Neural crest cell (in vitro differentiated cells): ENCODE measurements around the gene MAP1A. TPM values are rescaled to one million over a fixed set of nuclear protein-coding genes. Genes with fewer than 3 reads are reported as not detected.
A peak's percentile ranks its signal among the peaks of the same experiment; 100 is the strongest.

Experiments
- DNase-seq: peaks from one replicate; pipeline ENCODE4 v3.0.0; 2021; ENCODE audit warnings: low read depth, mixed read lengths, low spot score
- H3K27ac Mint-ChIP-seq: one replicate; pipeline ENCODE4 v1.8.0; 2021; ENCODE audit warnings: mild to moderate bottlenecking, mixed read lengths; ENCODE audit not compliant: unreplicated experiment
- H3K27me3 Mint-ChIP-seq: 2 replicates; pipeline ENCODE4 v1.8.0; 2021; ENCODE audit warnings: low read depth, mild to moderate bottlenecking, mixed read lengths
- H3K36me3 Mint-ChIP-seq: 2 replicates; pipeline ENCODE4 v1.8.0; 2021; ENCODE audit warnings: low read depth, mild to moderate bottlenecking, mixed read lengths
- H3K4me1 Mint-ChIP-seq: 2 replicates; pipeline ENCODE4 v1.8.0; 2021; ENCODE audit warnings: mixed read lengths
- H3K4me3 Mint-ChIP-seq: one replicate; pipeline ENCODE4 v1.8.0; 2021; ENCODE audit warnings: mild to moderate bottlenecking, mixed read lengths
- H3K9me3 Mint-ChIP-seq: 2 replicates; pipeline ENCODE4 v1.8.0; 2021; ENCODE audit warnings: mixed read lengths
- total RNA-seq: library from RNA; stranded (reverse); gene quantifications from 2 replicates; pipeline ENCODE4 v1.2.1, GENCODE V29; 2021
- TF ChIP-seq, protein P1 (sequence below): fragments of 200-600 bp; sonication (generic); conservative IDR thresholded peaks from 2 replicates; pipeline ENCODE4 v1.5.0; 2021; ENCODE audit warnings: antibody characterized with exemption, mild to moderate bottlenecking

MAP1A gene
- total RNA-seq, 1 donor from 2014 or later = 25.2 TPM

GRCh38 chr15:43492673-43493601 lies 24.5 kb upstream of the MAP1A start, which contains the start of gene TP53BP1:
Gene TP53BP1, minus strand, starts transcription at chr15:43493156. Its CDS starts 113 bp downstream, at chr15:43493043.
- peaks cover 13% of the 10 kb centered on the region for H3K36me3 Mint-ChIP-seq
- DNase-seq = peak; percentile 92
- H3K27ac Mint-ChIP-seq = peak within 1 kb of the TSS; percentile 99
- H3K4me3 Mint-ChIP-seq = peak within 1 kb of the TSS; percentile 99
- TF ChIP-seq, protein P1, sequence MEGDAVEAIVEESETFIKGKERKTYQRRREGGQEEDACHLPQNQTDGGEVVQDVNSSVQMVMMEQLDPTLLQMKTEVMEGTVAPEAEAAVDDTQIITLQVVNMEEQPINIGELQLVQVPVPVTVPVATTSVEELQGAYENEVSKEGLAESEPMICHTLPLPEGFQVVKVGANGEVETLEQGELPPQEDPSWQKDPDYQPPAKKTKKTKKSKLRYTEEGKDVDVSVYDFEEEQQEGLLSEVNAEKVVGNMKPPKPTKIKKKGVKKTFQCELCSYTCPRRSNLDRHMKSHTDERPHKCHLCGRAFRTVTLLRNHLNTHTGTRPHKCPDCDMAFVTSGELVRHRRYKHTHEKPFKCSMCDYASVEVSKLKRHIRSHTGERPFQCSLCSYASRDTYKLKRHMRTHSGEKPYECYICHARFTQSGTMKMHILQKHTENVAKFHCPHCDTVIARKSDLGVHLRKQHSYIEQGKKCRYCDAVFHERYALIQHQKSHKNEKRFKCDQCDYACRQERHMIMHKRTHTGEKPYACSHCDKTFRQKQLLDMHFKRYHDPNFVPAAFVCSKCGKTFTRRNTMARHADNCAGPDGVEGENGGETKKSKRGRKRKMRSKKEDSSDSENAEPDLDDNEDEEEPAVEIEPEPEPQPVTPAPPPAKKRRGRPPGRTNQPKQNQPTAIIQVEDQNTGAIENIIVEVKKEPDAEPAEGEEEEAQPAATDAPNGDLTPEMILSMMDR = no peak
- H3K27me3 Mint-ChIP-seq = no peaks in the 10 kb centered on the region
- H3K4me1 Mint-ChIP-seq = peaks cover 35% of the 10 kb centered on the region
- H3K9me3 Mint-ChIP-seq = no peaks in the 10 kb centered on the region

GRCh38 chr15:43493703-43494472 lies 23.5 kb upstream of the MAP1A start:
- H3K36me3 Mint-ChIP-seq = peaks cover 9% of the 10 kb centered on the region
- peaks cover 36% of the 10 kb centered on the region for H3K4me1 Mint-ChIP-seq
- TF ChIP-seq, protein P1 = no peak

GRCh38 chr15:43498990-43499389 lies 18.4 kb upstream of the MAP1A start:
- H3K4me3 Mint-ChIP-seq = no peak overlapping the region
- no peak overlapping the region for H3K27ac Mint-ChIP-seq
- DNase-seq = no peak
- H3K9me3 Mint-ChIP-seq = no peaks in the 10 kb centered on the region
- TF ChIP-seq, protein P1 = peak; percentile 21
- no peaks in the 10 kb centered on the region for H3K36me3 Mint-ChIP-seq
- no peaks in the 10 kb centered on the region for H3K27me3 Mint-ChIP-seq
- peaks cover 9% of the 10 kb centered on the region for H3K4me1 Mint-ChIP-seq

More at GRCh38 chr15:43493703-43494472, 23.5 kb upstream of the MAP1A start:
- Mint-ChIP-seq H3K27me3 (no peaks in the 10 kb centered on the region), H3K4me3 (peak overlapping the region; percentile 99), H3K9me3 (no peaks in the 10 kb centered on the region), H3K27ac (peak overlapping the region; percentile 99)
- DNase-seq = no peak

DNA sequence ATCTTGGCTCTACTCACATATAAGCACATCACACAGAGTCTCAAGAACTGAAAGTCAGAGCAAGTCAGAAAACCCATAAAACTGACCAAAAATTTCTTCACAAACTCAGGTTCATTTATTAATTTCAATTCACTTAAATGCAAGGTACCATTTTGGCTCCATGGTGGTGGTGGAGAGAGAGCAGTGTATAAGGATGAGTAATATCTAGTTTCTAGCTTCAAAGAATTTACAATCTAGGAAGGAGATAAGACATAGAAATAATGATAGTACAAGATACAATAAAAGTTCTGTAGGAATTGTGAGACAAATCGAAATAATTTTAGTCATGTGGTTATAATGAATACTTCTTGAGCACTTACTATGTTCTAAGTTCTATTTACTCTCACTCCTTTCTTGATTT lies 17.8 kb upstream of the MAP1A start:
- peaks cover 4% of the 10 kb centered on the region for H3K4me1 Mint-ChIP-seq

DNA sequence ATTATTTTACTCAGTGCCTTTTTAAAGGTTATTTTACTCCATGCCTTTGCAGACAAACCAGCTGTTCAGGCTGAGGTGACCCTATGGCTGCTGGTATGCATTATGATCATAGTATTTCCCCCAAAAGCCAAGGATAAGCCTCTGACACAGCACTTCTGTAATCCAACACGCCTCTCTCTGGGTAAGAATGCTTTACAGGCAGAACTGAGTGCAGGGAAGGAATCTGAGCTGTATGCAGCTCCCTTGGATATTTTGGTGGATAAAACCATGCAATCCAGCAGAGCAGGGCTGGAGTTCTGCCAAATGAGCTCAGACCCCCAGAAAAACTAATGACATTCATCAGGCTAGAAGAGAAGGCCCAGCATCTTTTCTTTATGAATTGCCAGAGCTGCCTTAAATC lies 11.7 kb upstream of the MAP1A start:
- TF ChIP-seq, protein P1 = no peak
- H3K36me3 Mint-ChIP-seq = no peaks in the 10 kb centered on the region
- no peaks in the 10 kb centered on the region for H3K27me3 Mint-ChIP-seq
- DNase-seq = no peak
- no peaks in the 10 kb centered on the region for H3K9me3 Mint-ChIP-seq
- H3K4me1 Mint-ChIP-seq = peaks cover 23% of the 10 kb centered on the region
- no peak overlapping the region for H3K4me3 Mint-ChIP-seq
- H3K27ac Mint-ChIP-seq = no peak overlapping the region

More for the DNA sequence above, 17.8 kb upstream of the MAP1A start:
- no peak for DNase-seq
- no peak overlapping the region for H3K4me3 Mint-ChIP-seq
- no peaks in the 10 kb centered on the region for H3K27me3 Mint-ChIP-seq
- no peaks in the 10 kb centered on the region for H3K36me3 Mint-ChIP-seq
- H3K9me3 Mint-ChIP-seq = no peaks in the 10 kb centered on the region
- TF ChIP-seq, protein P1 = no peak
- no peak overlapping the region for H3K27ac Mint-ChIP-seq
